GM12878 (cell line): ENCODE results near the gene SACS. TPM values are rescaled to one million over a fixed set of nuclear protein-coding genes. Genes with fewer than 3 reads are reported as not detected.

Experiments used
- polyA plus RNA-seq, 11 experiments: library from polyadenylated mRNA; depleted of rRNA in 4 of 11; unstranded in 6 of 11; stranded (reverse) in 5 of 11; fragments of >200 nt; fragmentation: Nextera tagmentation in 4 of 11; fragmentation: Illumina TruSeq in 1 of 11; extraction: Ambion mirVana in 4 of 11; extraction: Trizol in 1 of 11; gene quantifications; 1 replicate in 1 of 11; 2 replicates in 10 of 11; pipeline versions ENCODE4 v1.2.1 to v1.2.3, GENCODE V29; 2011 to 2016; ENCODE audit warnings: inconsistent platforms in 2 of 11, missing spikeins in 2 of 11, low read depth in 1 of 11
- total RNA-seq, 4 experiments: library from RNA; depleted of rRNA in 3 of 4; stranded (reverse); fragments of >200 nt in 3 of 4; fragmentation: Illumina TruSeq in 1 of 4; extraction: Trizol in 1 of 4; gene quantifications; 2 replicates each; pipeline versions ENCODE4 v1.2.1 to v1.2.3, GENCODE V29; 2013 to 2021

The SACS gene
- total and polyA plus RNA-seq, 10 of the 15 experiments (the other 5 are each of a cell fraction or from before 2014, with no cell fraction given), result 9.9 to 74.9 (median 22.1) TPM

Other genes starting within 250 kb of the SACS start
- 29.8 and 35.1 TPM in 2 replicates for gene TNFRSF19, start 136.7 kb upstream of the SACS start, total RNA-seq (2014; rRNA removed)
- gene TNFRSF19, start 136.7 kb upstream of the SACS start, total RNA-seq (2014; rRNA removed; fragmentation: Illumina TruSeq; extraction: Trizol), result 34.3 and 34.4 TPM in 2 replicates
- gene TNFRSF19, start 136.7 kb upstream of the SACS start, total RNA-seq (2021), result 40.5 and 41.4 TPM in 2 replicates
- gene TNFRSF19, start 136.7 kb upstream of the SACS start, polyA plus RNA-seq (2011; rRNA removed), result 26.3 and 37.7 TPM in 2 replicates
- gene TNFRSF19, start 136.7 kb upstream of the SACS start, polyA plus RNA-seq (2014; fragmentation: Illumina TruSeq; extraction: Trizol), result 43.3 and 52.1 TPM in 2 replicates
- 10 to 100 TPM; 16.4 to 17.4 TPM for gene TNFRSF19, start 136.7 kb upstream of the SACS start, polyA plus RNA-seq (2014; fragmentation: Nextera tagmentation; extraction: Ambion mirVana)
- gene TNFRSF19, start 136.7 kb upstream of the SACS start, polyA plus RNA-seq (2014; rRNA removed), result 32.5 and 36.4 TPM in 2 replicates
- 10 to 100 TPM; 44.1 to 46.2 TPM for gene TNFRSF19, start 136.7 kb upstream of the SACS start, polyA plus RNA-seq (2016; fragmentation: Nextera tagmentation; extraction: Ambion mirVana)